Measurements from ENCODE around the gene CDIP1. TPM values are rescaled to one million over a fixed set of nuclear protein-coding genes. Genes with fewer than 3 reads are reported as not detected.

CDIP1 gene
- total and polyA plus RNA-seq, 9 of the 15 experiments (the other 6 are each of a cell fraction or from before 2014, with no cell fraction given), result 0.29 TPM; not detected in 8

- TF ChIP-seq ZNF696 (CRISPR knock-in tag; conservative IDR thresholded peaks at IDR 0.05), result no peak
- TF ChIP-seq SMARCB1 (IDR thresholded peaks at IDR 0.05; ENCODE audit: insufficient read length, low read depth), result no peak
- no peak for TF ChIP-seq C11orf30 (IDR thresholded peaks at IDR 0.05; ENCODE audit: low read depth)
- TF ChIP-seq HNRNPLL (IDR thresholded peaks at IDR 0.05; ENCODE audit: low read depth, low read length, poor library complexity, severe bottlenecking), result peak; percentile 77
- peak; percentile 96 for TF ChIP-seq EGR1 (conservative IDR thresholded peaks at IDR 0.05)
- TF ChIP-seq TARDBP (IDR thresholded peaks at IDR 0.05), result no peak
- no peak; the same call in 1 of the 2 replicates for TF ChIP-seq FOXK1 (CRISPR knock-in tag; IDR thresholded peaks at IDR 0.05; ENCODE audit: borderline replicate concordance)
- no peak for TF ChIP-seq ZKSCAN3 (CRISPR knock-in tag; IDR thresholded peaks at IDR 0.05)
- TF ChIP-seq BRF2 (IDR thresholded peaks at IDR 0.05; ENCODE audit: borderline replicate concordance, insufficient read depth, insufficient read length), result no peak
- peak; percentile 61 to 80; a peak in 3 of 4 replicates for TF ChIP-seq FOXK2 (conservative IDR thresholded peaks at IDR 0.05 in 1 of 2, IDR thresholded peaks at IDR 0.05 in 1 of 2; ENCODE audit: low read depth in 2 of 2)
- no peak for TF ChIP-seq CEBPB (tag; IDR thresholded peaks at IDR 0.05)
- TF ChIP-seq FOXJ3 (CRISPR knock-in tag; IDR thresholded peaks at IDR 0.05), result no peak
- peak; percentile 87 for TF ChIP-seq PKNOX1 (IDR thresholded peaks at IDR 0.05)
- no peak for TF ChIP-seq ZBTB5 (IDR thresholded peaks at IDR 0.05)
- peak; percentile 80; the same call in 1 of the 2 replicates for TF ChIP-seq E2F4 (CRISPR knock-in tag; IDR thresholded peaks at IDR 0.05; ENCODE audit: low read depth)
- TF ChIP-seq NRF1 (conservative IDR thresholded peaks at IDR 0.05 in 1 of 2, IDR thresholded peaks at IDR 0.05 in 1 of 2), result peak; percentile 92 to 94
- TF ChIP-seq TEAD1 (CRISPR knock-in tag; IDR thresholded peaks at IDR 0.05), result peak in 1 of 2 experiments; percentile 79; a peak in 1 of 4 replicates
- peak; percentile 32; the same call in 1 of the 2 replicates for TF ChIP-seq SREBF1 (IDR thresholded peaks at IDR 0.05; ENCODE audit: borderline replicate concordance, low read depth, low read length)
- peak; percentile 84; the same call in 1 of the 2 replicates for TF ChIP-seq HMGXB4 (CRISPR knock-in tag; IDR thresholded peaks at IDR 0.05)
- TF ChIP-seq ZNF12 (CRISPR knock-in tag; IDR thresholded peaks at IDR 0.05), result no peak
Observed at GRCh38 chr16:4475880-4476788, 62.4 kb downstream of the CDIP1 start, which contains the start of gene HMOX2 (continued).
